GM18520 (cell line): ENCODE results near the gene RPTOR.

Experiments
- ATAC-seq: cut with Tn5 transposase; IDR thresholded peaks from one replicate; pipeline ENCODE4 v1.9.1; 2021; ENCODE audit not compliant: unreplicated experiment

RPTOR gene

DNA sequence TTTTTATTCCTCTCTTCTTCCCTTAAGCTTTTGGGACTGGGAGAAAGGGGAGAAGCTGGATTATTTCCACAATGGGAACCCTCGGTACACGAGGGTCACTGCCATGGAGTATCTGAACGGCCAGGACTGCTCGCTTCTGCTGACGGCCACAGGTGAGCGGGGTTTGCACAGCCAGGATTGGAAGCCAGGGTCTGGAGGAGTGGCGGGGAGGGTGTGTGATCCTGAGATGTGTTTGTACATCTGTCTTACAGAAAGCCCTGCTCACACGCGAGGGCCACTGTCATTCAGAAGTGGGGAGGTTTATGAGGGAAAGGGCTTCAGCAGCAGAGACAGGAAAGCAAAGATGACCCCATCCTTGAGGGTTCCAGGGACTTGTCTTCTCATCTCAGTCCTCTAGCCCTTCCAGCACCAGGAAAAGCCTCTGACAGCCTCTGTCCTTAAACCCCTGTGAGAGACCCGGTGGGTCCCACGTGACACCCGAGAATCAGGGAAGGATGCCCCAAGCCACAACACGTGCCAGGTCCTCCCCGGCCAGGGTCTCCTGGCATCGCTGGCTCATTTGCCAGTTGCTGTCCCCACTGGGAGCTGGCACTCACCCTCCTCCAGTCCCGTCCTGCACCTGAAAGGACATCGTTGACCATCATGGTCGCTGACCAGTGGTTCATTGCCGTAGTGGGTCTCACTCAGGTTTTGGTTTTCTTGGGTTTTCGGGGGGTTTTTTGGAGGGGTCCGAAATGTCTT lies 402.7 kb downstream of the RPTOR start:
- no peak for ATAC-seq

DNA sequence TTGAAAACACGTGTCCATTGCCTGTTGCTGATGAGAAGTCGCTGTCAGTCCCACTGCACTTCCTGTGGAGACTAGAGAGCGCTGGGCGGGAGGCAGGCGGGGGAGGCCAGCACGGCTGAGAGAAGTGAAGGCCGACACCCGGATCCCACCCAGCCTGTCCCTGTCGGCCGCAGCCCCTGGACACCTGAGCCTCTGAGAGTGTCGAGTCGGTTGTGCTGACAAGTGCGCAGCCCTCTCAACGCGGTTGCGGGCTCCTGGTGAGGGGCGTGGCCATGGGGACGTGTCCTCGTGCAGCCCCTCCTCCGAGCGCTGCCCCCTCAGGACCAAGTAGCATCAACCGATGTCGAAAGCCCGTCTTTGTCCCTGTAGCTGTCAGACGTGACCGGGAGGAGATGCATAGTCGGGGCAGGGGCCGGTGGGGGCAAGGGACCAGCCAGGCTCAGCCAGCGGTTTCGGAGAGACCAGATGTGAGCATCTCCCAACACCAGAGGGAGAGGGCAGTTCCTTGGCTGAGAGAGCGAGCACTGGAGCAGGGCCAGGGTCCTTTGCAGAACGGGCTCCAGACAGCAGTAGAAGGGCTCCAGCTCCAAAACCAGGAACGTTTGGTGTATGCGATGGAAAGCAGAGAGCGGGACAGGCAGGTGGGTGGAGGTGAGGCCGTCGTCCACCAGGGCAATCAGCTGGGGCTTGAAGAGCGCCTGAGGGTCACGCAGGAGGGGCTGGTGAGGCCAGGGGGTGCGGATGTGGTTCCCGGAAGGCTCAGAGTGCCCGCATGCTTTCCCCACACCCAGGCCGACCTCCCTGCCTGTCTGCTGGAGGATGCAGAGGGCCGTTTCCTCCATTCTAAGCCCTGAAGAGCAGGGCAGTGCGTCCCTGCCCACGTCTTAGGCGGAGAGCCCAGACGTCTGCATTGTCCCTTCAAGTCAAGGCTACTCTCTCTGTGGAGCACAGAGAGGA lies 403.7 kb downstream of the RPTOR start:
- ATAC-seq: no peak

GRCh38 chr17:80948976-80949450 lies 404.4 kb downstream of the RPTOR start:
- no peak for ATAC-seq

DNA sequence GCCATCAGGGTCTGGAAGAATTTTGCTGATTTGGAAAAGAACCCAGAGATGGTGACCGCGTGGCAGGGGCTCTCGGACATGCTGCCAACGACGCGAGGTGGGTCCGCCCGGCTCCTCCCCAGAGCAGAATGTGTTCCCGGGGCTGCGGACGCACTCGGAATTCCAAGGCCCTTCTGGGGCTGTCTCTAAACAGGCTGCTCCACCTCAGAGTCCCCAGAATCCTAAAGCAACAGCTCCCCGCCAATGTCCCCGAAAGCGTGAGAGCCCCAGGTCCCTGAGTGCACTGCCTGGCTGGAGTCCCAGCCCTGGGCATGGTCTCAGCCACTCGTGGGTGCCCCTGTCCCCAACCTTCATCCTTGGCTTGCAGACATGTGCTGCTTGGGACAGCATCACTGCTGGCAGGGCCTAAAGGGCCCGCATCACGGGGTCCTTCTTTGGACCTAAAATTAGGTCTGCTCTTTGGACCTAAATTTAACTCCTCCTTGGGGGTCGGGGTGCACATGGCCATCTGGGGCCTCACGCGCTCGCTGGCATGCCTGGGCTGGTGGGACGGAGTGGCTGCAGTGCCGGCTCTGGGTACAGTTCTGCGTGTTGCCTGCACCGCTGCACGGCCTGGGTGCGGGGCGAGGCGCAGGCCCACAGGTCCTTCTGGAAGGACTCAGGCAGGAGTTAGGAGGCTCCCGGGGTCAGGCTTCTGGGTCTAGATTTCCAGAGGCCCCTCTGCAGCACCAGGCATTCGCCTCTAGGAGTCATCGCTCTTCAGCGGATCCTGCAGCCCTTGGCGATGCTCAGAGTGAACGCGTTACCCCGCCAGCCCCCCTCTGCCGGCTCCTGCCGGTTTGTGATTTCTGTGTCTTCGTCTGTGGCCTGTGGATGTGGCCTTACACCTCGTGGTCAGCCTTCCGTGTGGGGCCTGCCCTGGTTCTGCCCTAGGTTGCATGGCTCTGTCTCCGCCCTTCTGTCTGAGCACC lies 405.1 kb downstream of the RPTOR start:
- ATAC-seq: no peak

GRCh38 chr17:80950466-80951120 lies 406.0 kb downstream of the RPTOR start:
- no peak for ATAC-seq

DNA sequence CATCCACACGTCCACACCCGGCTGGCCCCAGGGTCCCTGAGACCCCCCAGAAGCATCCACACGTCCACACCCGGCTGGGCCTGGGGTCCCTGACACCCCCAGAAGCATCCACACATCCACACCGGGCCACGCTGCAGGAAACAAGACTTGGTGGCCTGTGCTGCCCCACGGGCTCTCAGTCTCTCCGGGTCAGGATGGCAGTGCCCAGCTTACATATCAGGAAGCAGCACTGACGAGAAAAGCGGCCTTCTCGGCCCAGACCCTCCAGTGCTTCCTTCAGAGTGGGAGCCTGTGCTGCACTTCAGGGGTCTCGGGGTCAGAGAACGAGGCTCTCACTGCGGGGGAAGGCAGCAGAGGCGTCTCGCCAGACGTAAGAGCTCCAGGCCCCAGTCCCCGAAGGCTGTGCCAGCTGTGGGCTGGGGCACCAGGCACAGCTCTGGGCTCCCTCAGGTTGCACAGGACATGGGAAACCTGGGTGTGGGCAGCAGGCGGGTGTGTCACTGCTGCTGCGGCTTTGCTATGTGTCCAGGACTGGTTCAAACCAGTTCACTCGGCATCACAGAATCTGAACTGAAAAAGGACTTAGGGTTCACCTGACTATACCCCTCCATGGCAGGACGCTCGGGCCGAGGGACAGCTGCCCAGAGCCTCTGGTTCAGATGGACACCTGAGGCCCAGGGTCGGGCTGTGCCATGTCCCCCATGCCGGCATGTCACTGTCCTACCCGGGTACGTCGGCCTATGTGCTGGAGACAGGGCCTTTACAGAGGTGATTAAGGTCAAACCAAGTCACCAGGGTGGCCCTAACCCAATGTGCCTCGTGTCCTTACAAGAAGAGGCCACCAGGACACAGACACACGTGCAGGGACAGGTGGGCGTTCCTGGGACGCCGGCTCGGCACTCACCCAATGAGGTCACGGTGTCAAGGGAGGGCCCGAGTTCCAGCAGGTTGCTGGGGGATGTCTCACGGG lies 406.8 kb downstream of the RPTOR start:
- no peak for ATAC-seq

GRCh38 chr17:80952291-80952690 lies 407.7 kb downstream of the RPTOR start:
- no peak for ATAC-seq

GRCh38 chr17:80953471-80954315 lies 409.1 kb downstream of the RPTOR start:
- ATAC-seq: no peak

DNA sequence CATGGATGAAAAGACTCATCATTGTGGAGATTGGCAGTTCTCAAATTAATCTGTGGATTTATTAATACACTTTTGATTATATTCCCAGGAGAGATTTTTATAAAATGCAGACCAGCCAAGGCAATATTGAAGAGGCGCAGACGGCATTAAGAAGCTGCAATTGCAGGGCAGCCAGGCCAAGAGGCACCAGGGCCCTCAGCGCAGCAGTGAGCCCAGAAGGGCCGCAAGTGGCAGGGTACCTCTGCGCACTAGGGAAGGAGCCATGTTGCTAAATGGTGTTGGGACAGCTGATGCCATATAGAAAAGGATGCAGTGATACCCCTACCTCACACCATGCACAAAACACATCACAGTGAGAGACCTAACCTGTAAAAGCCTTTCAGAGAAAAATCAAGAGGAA lies 410.4 kb downstream of the RPTOR start:
- no peak for ATAC-seq

DNA sequence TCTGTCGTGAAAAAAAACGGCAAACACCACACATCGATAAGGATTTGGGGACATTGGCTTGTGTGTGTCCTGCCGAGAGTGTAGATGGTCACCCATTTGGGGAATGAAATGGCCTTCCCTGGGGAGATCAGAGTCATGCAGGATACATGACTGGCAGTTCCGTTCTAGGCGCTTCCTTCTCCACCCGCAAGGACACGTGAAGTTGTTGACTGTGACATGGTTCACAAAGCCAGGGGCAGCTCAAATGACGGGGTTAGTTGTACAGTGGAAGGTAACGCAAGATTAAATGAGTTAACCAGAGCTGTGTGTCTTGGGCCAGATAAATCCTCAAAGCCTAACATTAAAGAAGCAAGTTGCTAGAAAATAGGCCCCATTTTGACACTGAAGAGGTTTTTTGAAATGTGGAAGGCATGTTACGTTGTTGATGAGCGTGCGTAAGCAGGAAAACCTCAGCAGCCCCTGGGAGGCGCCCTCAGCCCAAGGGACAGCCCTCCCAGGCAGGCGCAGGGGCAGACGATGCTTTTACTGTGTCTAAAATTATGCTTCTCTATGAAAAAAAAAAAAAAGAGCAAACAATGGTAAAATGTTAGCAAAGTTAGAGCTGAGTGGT lies 411.1 kb downstream of the RPTOR start:
- ATAC-seq: no peak

GRCh38 chr17:80956321-80957190 lies 411.9 kb downstream of the RPTOR start:
- no peak for ATAC-seq

DNA sequence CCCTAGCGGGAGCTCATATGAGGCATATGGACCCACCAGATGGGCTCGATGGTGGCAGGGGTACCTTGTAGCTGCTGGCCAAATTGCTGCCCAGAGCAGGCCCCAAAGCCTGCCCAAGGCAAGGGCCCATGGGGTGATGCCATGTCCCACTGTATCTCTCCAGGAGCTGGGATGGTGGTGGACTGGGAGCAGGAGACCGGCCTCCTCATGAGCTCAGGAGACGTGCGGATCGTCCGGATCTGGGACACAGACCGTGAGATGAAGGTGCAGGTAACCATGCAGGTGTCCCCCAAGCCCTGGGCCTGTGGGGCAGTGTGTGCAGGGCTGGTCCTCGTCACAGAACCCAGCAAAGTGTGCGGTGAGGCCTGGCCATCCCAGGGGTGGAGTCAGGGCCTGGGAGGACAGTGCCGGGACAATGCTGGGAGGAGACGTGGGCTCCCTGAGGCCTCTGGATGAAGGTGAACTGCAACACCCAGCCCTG lies 412.9 kb downstream of the RPTOR start:
- no peak for ATAC-seq

DNA sequence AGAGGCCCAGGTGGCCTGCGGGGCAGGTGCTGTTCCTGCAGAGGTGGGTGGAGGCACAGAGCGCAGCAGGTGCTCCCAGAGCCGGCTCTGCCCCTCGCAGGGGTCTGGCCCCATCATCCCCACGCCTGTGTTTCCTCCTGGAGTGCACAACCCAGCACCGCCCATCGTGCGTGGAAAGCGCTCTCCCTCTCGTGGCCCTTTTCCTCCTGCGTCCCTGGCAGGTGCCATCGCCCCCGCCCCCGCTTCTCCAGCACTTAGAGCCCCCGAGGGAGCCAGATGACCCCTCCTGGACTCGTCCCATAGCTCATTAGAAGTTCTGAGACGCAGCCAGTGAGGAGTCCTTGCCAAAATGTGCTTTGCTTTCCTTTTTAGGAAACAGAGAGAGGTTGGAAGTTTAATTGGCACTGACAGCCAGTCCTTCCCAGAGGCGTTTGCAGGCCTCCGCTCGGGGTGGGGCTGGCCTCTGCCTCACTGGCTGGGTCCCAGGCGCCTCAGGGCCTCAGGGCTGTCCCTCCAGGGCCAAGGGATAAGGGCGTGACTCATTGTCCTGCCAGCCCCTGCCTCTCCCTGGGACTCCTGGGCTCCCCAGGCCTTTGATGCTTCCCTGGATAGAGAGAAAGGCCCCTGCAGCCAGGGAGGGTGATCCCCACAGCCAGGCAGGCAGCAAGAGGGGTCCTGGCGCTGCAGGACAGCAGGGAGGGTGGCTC lies 414.8 kb downstream of the RPTOR start:
- no peak for ATAC-seq

- no peak for ATAC-seq
Observed at GRCh38 chr17:80960037-80960796, 415.6 kb downstream of the RPTOR start.

DNA sequence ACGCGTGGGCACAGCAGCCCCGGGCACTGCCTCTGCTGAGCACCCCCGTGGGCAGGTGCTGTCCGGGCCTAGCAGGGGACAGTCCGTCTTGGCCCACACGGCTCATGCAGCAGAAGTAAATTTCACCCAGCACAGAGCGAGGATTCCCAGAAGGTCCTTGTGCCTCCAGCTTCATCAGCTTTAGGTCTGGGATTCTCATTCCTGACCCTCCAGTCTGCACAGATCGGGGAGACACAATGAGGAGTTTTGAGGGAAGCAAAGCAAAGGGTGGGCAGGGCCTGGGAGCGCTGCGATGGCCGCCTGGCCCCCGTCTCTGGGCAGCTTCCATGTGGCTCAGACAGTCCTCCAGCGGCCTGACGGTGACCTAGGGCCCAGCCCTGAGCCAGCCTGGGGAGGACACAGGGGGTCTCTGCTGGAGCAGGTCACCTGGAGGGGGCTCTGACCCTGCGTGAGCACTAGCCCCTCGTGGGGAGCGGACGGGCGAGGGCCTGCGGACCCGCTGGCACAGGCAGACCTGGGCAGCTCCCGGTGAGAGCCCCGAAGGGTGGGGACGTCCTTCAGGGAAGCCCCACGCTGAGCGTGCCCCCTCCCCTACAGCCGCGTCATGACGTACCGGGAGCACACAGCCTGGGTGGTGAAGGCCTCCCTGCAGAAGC lies 416.3 kb downstream of the RPTOR start:
- ATAC-seq: no peak
